WTC11 (cell line): Measurements from ENCODE around the gene PAX8. TPM values are rescaled to one million over a fixed set of nuclear protein-coding genes. Genes with fewer than 3 reads are reported as not detected.

Experiments
- ATAC-seq: fragments of 200-7000 bp; cut with Tn5 transposase; 2 replicates; pipeline ENCODE4 v1.10.0; 2021; ENCODE audit warnings: mild to moderate bottlenecking, moderate library complexity
- CTCF ChIA-PET: fragments of 300-600 bp; sonication (Branson Sonifier 250); formaldehyde crosslinking; loops from one replicate; lab custom pipeline; 2021; ENCODE audit warnings: antibody characterized with exemption; lab: Charles Lee
- POLR2A ChIA-PET: fragments of 350-600 bp; sonication (Branson Sonifier 250); formaldehyde crosslinking; loops from one replicate; lab custom pipeline; 2021; ENCODE audit warnings: antibody characterized with exemption; lab: Charles Lee
- DNase-seq: peaks from one replicate; pipeline ENCODE4 v3.0.0; 2021; ENCODE audit warnings: low spot score
- H3K27ac Mint-ChIP-seq: 2 replicates; pipeline ENCODE4 v1.8.0; 2021; ENCODE audit warnings: mixed read lengths
- H3K27me3 Mint-ChIP-seq: 2 replicates; pipeline ENCODE4 v1.8.0; 2021; ENCODE audit warnings: low read depth, mild to moderate bottlenecking, moderate library complexity, mixed read lengths
- H3K36me3 Mint-ChIP-seq: 2 replicates; pipeline ENCODE4 v1.8.0; 2021; ENCODE audit warnings: mixed read lengths
- H3K4me1 Mint-ChIP-seq: 2 replicates; pipeline ENCODE4 v1.8.0; 2022; ENCODE audit warnings: mixed read lengths
- H3K4me3 Mint-ChIP-seq: 2 replicates; pipeline ENCODE4 v1.8.0; 2021; ENCODE audit warnings: mild to moderate bottlenecking, moderate library complexity, mixed read lengths
- H3K9me3 Mint-ChIP-seq: 2 replicates; pipeline ENCODE4 v1.8.0; 2021; ENCODE audit warnings: mixed read lengths
- ATF6 ChIP-seq: sonication (generic); formaldehyde crosslinking; IDR thresholded peaks from 2 replicates; pipeline ENCODE4 v1.8.1; 2023; ENCODE audit warnings: mild to moderate bottlenecking, missing genetic modification reagents
- CDX4 ChIP-seq: fragments of 250-450 bp; sonication (Bioruptor Pico); IDR thresholded peaks from 2 replicates; pipeline ENCODE4 v1.9.0; 2021; ENCODE audit warnings: moderate library complexity, mild to moderate bottlenecking, inconsistent platforms, borderline replicate concordance
- FOXK1 ChIP-seq: sonication (generic); formaldehyde crosslinking; IDR thresholded peaks from 2 replicates; pipeline ENCODE4 v1.8.0; 2022; ENCODE audit warnings: mild to moderate bottlenecking, moderate library complexity, missing genetic modification reagents
- FOXP1 ChIP-seq: sonication (generic); formaldehyde crosslinking; IDR thresholded peaks from 2 replicates; pipeline ENCODE4 v1.8.0; 2022; ENCODE audit warnings: missing genetic modification reagents, mild to moderate bottlenecking, moderate library complexity, borderline replicate concordance
- FOXP4 ChIP-seq: sonication (generic); formaldehyde crosslinking; IDR thresholded peaks from 2 replicates; pipeline ENCODE4 v1.8.0; 2022; ENCODE audit warnings: mild to moderate bottlenecking, missing genetic modification reagents
- GRHL2 ChIP-seq: fragments of 250-450 bp; sonication (Bioruptor Pico); IDR thresholded peaks from 2 replicates; pipeline ENCODE4 v1.8.0; 2022; ENCODE audit warnings: mild to moderate bottlenecking, moderate library complexity; ENCODE audit not compliant: insufficient replicate concordance, severe bottlenecking
- NR3C1 ChIP-seq: sonication (generic); formaldehyde crosslinking; conservative IDR thresholded peaks from 2 replicates; pipeline ENCODE4 v1.8.1; 2023; ENCODE audit warnings: low read depth, mild to moderate bottlenecking, missing genetic modification reagents
- OVOL2 ChIP-seq: fragments of 250-450 bp; sonication (Bioruptor Pico); IDR thresholded peaks from 2 replicates; pipeline ENCODE4 v1.9.0; 2021; ENCODE audit warnings: mild to moderate bottlenecking, borderline replicate concordance
- SMAD3 ChIP-seq: sonication (generic); formaldehyde crosslinking; IDR thresholded peaks from 2 replicates; pipeline ENCODE4 v1.8.0; 2022; ENCODE audit warnings: missing genetic modification reagents, mild to moderate bottlenecking, borderline replicate concordance
- STAT6 ChIP-seq: sonication (generic); formaldehyde crosslinking; conservative IDR thresholded peaks from 2 replicates; pipeline ENCODE4 v1.8.1; 2023; ENCODE audit warnings: mild to moderate bottlenecking, low read depth, missing genetic modification reagents, moderate library complexity
- TCF7 ChIP-seq: sonication (generic); formaldehyde crosslinking; IDR thresholded peaks from 2 replicates; pipeline ENCODE4 v1.8.0; 2022; ENCODE audit warnings: mild to moderate bottlenecking, low read depth, missing genetic modification reagents, moderate library complexity
- TEAD1 ChIP-seq: sonication (generic); formaldehyde crosslinking; IDR thresholded peaks from 2 replicates; pipeline ENCODE4 v1.8.0; 2022; ENCODE audit warnings: mild to moderate bottlenecking, missing genetic modification reagents
- TP53 ChIP-seq: sonication (generic); formaldehyde crosslinking; IDR thresholded peaks from 2 replicates; pipeline ENCODE4 v1.8.1; 2023; ENCODE audit warnings: mild to moderate bottlenecking, missing genetic modification reagents
- ZNF423 ChIP-seq: fragments of 250-450 bp; sonication (Bioruptor Pico); IDR thresholded peaks from 2 replicates; pipeline ENCODE4 v2.1.2; 2022; ENCODE audit warnings: mild to moderate bottlenecking, moderate library complexity
- ZNF532 ChIP-seq: fragments of 250-450 bp; sonication (Bioruptor Pico); IDR thresholded peaks from 2 replicates; pipeline ENCODE4 v1.9.0; 2021; ENCODE audit warnings: mild to moderate bottlenecking, borderline replicate concordance
- total RNA-seq: library from RNA; stranded (reverse); gene quantifications from 3 replicates; pipeline ENCODE4 v1.2.3, GENCODE V29; 2021

The PAX8 gene
- total RNA-seq, 1 experiment from 2014 or later, result 0.35 TPM

GRCh38 chr2:113216321-113216720, 62.4 kb downstream of the PAX8 start (continued):
- TF ChIP-seq CDX4 (CRISPR knock-in tag) (no peak), FOXK1 (CRISPR knock-in tag) (no peak), NR3C1 (no peak), GRHL2 (CRISPR knock-in tag) (no peak)

GRCh38 chr2:113215056-113215455, 63.7 kb downstream of the PAX8 start:
- POLR2A ChIA-PET, result no interaction called here
- CTCF ChIA-PET, result interaction anchor here (3.2 kb wide), 1 partner anchor 11 kb away, joined by 23 read pairs; no protein-coding TSS in a partner anchor
- H3K4me1 Mint-ChIP-seq, result peaks cover 34% of the 10 kb centered on the region

GRCh38 chr2:113214141-113214540, 64.6 kb downstream of the PAX8 start:
- ChIA-PET CTCF (interaction anchor here (1.1 to 4.3 kb wide), 4 partner anchors 10 to 157 kb away, joined by 4 to 37 read pairs (median 14); no protein-coding TSS in a partner anchor), POLR2A (no interaction called here)
- 0 out of 2 replicates have a peak, but pooled peaks cover 2% of the 10 kb centered on the region for H3K27me3 Mint-ChIP-seq
- H3K4me3 Mint-ChIP-seq, result no peak overlapping the region
- no peak for DNase-seq
- no peaks in the 10 kb centered on the region for H3K9me3 Mint-ChIP-seq
- ATAC-seq, result no peak
- no peaks in the 10 kb centered on the region for H3K36me3 Mint-ChIP-seq
- no peak overlapping the region for H3K27ac Mint-ChIP-seq
- peaks cover 31% of the 10 kb centered on the region for H3K4me1 Mint-ChIP-seq
- TF ChIP-seq ATF6 (CRISPR knock-in tag), result no peak
- no peak for TF ChIP-seq STAT6
- TF ChIP-seq GRHL2 (CRISPR knock-in tag), result no peak
- TF ChIP-seq OVOL2 (CRISPR knock-in tag), result no peak
- TF ChIP-seq SMAD3, result no peak
- TF ChIP-seq TCF7 (CRISPR knock-in tag), result no peak
- no peak for TF ChIP-seq TEAD1
- no peak for TF ChIP-seq TP53 (CRISPR knock-in tag)
- no peak for TF ChIP-seq FOXP1 (CRISPR knock-in tag)
- no peak for TF ChIP-seq ZNF423
- TF ChIP-seq FOXP4 (CRISPR knock-in tag), result no peak

More at GRCh38 chr2:113215056-113215455, 63.7 kb downstream of the PAX8 start:
- no peak for TF ChIP-seq ZNF532 (CRISPR knock-in tag)
- no peak overlapping the region for H3K4me3 Mint-ChIP-seq
- ATAC-seq, result no peak
- no peaks in the 10 kb centered on the region for H3K36me3 Mint-ChIP-seq
- 0 out of 2 replicates have a peak, but pooled peaks cover 2% of the 10 kb centered on the region for H3K27me3 Mint-ChIP-seq
- H3K27ac Mint-ChIP-seq, result no peak overlapping the region
- no peaks in the 10 kb centered on the region for H3K9me3 Mint-ChIP-seq
- DNase-seq, result no peak
